ENCODE data around the gene PXDN.
"Not testable (repeated sequence)": the region's sequence is repeated elsewhere in the genome, so short reads cannot be mapped to it uniquely, and the experiment has no call there.

PXDN gene

GRCh38 chr2:1777156-1777555, 32.8 kb upstream of the PXDN start:
- no peak for DNase-seq (ENCODE audit: low spot score)

- DNase-seq (ENCODE audit: low spot score) = no peak
Observed at GRCh38 chr2:1775511-1776035, 31.3 kb upstream of the PXDN start.

DNA sequence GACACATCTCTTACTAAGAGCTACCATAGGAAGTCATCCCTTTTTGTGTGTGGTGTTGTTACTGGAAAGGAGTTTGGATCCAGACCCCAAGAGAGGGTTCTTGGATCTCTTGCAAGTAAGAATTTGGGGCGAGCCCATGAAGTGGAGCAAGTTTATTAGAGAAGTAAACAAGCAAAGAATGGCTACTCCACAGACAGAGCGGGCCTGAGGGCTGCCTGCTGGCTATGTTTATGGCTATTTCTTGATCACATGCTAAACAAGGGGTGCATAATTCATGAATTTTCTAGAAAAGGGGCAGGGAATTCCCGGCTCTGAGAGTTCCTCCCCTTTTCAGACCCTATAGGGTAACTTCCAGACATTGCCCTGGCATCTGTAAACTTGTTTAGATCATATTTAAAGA, 30.6 kb upstream of the PXDN start:
- no peak for DNase-seq (ENCODE audit: low spot score)

DNA sequence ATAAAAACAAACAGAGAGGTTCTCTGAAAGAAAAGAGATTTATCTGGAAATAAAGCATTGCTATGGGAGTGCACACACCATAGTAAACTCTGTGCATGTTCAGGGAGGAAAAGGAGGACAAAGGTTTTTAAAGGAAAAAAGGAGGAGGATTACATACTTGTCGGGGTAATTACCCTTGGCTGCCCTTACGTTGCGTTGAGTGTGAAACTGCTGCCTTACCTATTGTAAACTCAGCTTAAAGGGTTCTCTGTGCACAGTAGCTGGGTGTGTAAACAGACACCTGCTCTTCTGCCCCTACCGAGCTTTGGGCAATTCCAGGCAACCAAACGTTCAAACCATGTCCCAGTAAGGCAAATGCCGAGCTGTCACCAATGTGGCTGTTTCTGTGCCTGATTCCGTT, 29.6 kb upstream of the PXDN start:
- DNase-seq (ENCODE audit: low spot score) = no peak

DNA sequence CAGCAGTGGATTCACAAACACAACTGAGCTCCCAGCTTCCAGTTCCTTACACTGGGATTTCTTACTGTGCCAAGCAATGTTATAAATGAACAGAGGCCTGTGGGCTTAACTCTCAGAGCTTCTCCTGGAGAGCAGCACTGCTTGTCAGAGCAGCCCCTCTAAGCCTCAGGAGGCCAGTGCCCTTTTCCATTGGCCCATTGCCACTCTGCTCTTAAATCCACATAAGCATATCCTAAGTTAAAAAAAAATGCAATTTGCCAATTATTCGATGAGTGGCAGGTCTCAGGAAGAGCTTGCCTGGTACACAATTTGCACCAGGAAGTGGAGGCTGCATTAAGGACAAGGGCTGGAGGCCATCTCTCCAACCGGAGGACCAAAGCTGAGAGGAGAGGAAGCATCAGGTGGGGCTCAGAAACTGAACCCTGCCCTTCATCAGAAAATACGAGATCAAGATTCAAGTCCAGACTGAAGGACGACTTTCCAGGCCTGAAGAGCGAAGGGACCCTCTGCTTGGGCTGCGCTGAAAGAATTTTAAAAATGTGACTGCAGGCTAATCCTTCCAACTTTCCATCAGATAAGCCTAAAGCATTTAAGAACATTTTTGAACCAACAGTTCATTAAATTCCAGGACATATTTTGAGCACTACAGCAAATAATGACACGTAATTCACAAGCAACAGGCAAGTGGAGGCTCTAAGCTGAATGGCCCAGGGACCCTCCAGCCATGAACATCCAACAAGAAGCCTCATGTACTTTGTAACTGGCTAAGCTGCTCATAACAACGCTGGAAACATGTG, 28.4 kb upstream of the PXDN start:
- DNase-seq (ENCODE audit: low spot score) = no peak

DNA sequence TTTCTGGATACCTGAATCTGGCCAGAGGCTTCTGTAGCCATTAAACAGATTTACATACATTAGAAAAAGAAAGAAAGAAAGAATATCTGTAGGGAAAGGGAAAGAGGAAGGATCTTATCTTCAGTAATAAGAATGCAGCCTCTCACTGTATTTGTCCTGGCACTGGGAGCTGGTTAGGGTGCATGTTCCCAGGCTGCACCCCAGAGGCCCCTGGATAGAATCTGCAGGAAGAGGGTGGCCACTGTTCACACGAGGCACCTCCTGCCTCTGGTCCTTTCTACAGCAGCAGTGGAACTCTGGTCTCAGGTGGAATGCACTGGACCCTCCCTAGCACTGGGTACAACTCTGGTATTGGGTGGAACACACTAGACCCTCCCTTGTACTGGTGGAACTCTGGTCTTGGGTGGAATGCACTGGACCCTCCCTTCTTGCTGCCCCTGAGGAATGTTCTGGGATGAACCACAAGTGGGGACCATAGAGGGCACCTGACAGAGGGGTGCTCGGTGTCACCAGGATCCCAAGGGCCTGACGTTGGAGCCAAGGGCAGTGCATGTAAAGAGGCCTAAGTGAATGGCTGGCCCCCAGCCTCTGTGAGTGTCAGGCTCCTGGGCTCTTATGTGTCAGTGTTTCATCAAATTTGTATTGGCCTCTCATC, 27.4 kb upstream of the PXDN start:
- DNase-seq (ENCODE audit: low spot score) = no peak

DNA sequence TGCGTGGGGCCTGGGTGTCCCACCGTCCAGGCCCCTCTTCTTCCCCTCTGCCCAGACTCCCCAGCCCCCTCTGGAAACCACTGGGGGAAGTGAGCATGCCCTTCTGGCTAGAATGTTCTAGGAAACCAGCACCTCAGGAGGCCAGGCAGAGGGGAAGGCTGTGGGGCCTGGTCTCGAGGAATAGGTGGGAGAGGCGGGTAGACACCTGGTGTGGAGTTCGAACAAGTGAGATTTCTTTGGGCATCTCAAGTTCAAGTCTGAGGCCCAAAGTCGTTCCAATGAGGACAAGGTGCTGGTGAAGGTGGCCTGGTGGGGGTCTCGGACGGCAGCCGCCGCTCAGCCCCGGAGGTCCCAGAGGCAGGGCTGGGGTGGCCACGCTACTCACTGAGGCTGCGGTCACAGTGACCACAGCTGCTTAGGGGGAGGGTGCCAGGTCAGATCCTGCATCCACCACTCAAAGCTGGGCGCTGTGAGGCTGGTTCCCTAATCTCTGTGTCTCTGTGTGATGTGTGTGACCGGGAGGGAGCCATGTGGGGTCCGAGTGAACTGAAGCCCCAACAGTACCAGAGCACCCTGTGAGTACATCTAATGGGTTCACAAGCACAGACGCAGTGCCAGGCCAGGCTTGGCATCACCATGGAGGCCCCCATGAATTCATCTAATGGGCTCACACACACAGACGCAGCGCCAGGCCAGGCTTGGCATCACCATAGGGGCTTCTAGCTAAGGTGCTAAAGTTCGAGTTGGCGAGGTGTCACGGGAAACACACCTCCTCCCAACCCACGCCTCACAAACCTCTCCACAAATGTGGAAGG, 26.5 kb upstream of the PXDN start:
- no peak for DNase-seq (ENCODE audit: low spot score)

- DNase-seq (ENCODE audit: low spot score) = peak; percentile 55
Observed at GRCh38 chr2:1769703-1770422, 25.5 kb upstream of the PXDN start.

- no peak for DNase-seq (ENCODE audit: low spot score)
Observed at GRCh38 chr2:1767939-1768691, 23.8 kb upstream of the PXDN start.

DNA sequence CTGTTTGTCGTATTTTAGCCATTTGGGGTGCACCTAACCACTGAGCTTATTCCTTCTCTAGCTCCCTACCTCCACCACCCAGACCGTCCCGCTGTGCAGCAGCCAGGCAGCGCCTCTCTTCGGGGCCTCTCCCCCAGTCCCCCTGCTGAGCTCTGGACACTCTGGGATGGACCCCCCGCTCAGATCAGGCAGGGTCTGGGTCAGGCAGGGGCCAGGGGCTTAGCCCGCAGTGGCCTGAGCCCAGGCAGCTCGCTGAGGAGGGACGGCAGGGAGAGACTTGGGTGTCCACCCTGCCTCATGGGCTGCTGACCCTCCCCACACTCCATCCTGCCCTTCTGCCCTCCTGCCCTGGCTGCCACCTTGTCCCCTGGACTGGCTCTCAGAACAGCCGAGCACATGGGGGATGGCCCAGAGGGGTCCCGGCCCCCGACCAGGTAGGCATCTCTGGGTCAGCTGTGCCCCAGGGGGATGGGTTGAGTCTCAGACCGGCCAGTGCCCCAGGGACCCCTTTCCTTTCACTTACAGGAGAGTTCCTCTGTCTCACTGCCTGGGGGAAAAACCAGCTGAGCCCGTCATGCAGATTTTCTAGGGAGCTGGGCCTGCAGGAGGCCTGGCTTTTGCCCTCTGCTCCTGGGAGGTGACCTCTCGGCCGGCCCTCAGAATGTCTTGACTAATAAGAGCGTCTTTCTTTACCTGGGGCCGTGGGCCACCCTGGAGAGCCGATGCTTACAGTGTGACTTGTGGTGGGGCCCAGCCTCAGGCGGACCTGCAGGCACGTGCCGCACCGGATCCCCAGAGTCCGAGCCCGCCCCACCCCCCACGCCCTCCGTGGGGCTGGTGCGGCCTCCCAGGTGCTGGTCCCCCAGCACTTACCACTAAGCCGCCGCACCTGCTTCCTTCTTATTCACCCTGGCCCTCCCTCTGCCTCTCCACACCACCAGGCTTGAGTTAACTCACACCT, 22.8 kb upstream of the PXDN start:
- DNase-seq (ENCODE audit: low spot score) = no peak

- no peak for DNase-seq (ENCODE audit: low spot score)
Observed at GRCh38 chr2:1766425-1766824, 22.1 kb upstream of the PXDN start.

- DNase-seq (ENCODE audit: low spot score) = not testable (repeated sequence)
Observed at GRCh38 chr2:1765201-1765600, 20.9 kb upstream of the PXDN start.

DNA sequence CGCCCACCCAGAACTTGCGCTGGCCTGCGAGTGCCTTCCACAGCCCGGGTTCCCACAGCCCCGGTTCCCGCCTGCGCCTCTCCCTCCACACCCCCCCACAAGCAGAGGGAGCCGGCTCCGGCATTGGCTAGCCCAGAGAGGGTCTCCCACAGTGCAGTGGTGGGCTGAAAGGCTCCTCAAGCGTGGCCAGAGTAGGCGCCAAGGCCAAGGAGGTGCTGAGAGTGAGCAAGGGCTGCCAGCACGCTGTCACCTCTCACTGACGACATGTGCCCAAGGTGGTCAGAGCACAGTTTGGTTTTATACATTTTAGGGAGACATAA, 15.3 kb upstream of the PXDN start:
- no peak for DNase-seq (ENCODE audit: low spot score)

DNA sequence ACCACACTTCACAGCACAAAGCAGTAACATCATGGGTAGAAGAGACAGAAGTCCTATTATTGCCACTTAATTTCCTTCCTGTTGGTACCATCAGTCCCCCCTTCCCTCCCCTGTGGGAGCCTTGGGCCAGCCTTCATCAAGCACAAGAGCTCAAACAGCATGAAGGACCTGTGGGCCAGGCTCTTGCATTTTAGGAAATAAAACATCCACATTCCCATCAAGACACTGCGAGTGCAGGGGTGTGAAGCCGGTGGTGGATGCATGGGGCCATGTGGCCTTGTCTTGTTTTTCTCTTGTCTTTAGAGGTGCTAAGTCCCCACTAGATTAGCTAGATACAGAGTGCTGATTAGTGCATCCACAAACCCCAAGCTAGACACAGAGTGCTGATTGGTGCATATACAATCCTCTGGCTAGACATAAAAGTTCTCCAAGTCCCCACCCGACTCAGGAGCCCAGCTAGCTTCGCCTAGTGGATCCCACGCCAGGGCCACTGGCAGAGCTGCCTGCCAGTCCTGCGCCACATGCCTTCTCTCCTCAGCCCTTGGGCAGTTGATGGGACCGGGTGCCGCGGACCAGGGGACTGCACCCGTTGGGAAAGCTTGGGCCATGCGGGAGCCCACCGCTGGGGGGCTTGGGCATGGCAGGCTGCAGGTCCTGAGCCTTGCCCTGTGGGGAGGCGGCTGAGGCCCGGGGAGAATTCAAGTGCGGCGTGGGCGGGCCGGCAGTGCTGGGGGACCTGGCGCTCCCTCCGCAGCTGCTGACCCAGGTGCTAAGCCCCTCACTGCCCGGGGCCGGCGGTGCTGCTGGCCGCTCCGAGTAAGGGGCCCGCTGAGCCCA, 14.7 kb upstream of the PXDN start:
- DNase-seq (ENCODE audit: low spot score) = no peak

- DNase-seq (ENCODE audit: low spot score) = no peak
Observed at GRCh38 chr2:1758171-1758570, 13.9 kb upstream of the PXDN start.

GRCh38 chr2:1757567-1757966, 13.3 kb upstream of the PXDN start:
- no peak for DNase-seq (ENCODE audit: low spot score)

- not testable (repeated sequence) for DNase-seq (ENCODE audit: low spot score)
Observed at GRCh38 chr2:1757146-1757545, 12.8 kb upstream of the PXDN start.

DNA sequence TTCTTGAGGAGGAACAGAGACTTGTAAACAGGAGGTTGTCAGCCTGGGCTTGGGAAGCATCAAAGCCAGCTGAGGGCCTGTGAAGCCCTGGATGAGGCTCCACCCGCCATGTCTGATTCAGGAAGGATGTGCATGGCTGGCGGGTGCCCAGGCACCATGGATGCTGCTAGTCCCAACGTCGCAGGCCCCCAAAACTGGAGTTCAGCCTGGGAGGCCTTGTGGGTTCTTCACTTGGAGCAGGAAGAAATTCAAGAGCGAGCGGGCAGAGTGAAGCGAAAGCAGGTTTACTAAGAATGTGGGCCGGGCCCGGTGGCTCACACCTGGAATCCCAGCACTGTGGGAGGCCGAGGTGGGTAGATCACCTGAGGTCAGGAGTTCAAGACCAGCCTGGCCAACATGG, 12.1 kb upstream of the PXDN start:
- no peak for DNase-seq (ENCODE audit: low spot score)

- DNase-seq (ENCODE audit: low spot score) = no peak
Observed at GRCh38 chr2:1755436-1756191, 11.3 kb upstream of the PXDN start.

Data from LoVo (cell line).